GM10266 (cell line): ENCODE results near the gene HSPA4.

Source experiments
- DNase-seq: peaks from one replicate; pipeline ENCODE4 v3.0.0; 2012; ENCODE audit errors: extremely low spot score
- TF ChIP-seq, protein P1 (sequence below): IDR thresholded peaks from 2 replicates; pipeline ENCODE4 v1.5.1; 2012; ENCODE audit warnings: mild to moderate bottlenecking, low read depth; ENCODE audit not compliant: control insufficient read depth, insufficient read depth; ENCODE audit errors: missing control alignments

Gene HSPA4

GRCh38 chr5:133150909-133151544, 99.2 kb downstream of the HSPA4 start:
- DNase-seq, result no peak
- TF ChIP-seq, protein P1, sequence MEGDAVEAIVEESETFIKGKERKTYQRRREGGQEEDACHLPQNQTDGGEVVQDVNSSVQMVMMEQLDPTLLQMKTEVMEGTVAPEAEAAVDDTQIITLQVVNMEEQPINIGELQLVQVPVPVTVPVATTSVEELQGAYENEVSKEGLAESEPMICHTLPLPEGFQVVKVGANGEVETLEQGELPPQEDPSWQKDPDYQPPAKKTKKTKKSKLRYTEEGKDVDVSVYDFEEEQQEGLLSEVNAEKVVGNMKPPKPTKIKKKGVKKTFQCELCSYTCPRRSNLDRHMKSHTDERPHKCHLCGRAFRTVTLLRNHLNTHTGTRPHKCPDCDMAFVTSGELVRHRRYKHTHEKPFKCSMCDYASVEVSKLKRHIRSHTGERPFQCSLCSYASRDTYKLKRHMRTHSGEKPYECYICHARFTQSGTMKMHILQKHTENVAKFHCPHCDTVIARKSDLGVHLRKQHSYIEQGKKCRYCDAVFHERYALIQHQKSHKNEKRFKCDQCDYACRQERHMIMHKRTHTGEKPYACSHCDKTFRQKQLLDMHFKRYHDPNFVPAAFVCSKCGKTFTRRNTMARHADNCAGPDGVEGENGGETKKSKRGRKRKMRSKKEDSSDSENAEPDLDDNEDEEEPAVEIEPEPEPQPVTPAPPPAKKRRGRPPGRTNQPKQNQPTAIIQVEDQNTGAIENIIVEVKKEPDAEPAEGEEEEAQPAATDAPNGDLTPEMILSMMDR, result no peak

- DNase-seq, result no peak
- TF ChIP-seq, protein P1, result no peak
Measured at GRCh38 chr5:133154274-133155075, 102.7 kb downstream of the HSPA4 start.

- TF ChIP-seq, protein P1, result no peak
Measured at GRCh38 chr5:133155326-133155969, 103.6 kb downstream of the HSPA4 start.

More at GRCh38 chr5:133155326-133155969, 103.6 kb downstream of the HSPA4 start:
- no peak for DNase-seq
